ENCODE measurements around the gene CD40LG. TPM values are rescaled to one million over a fixed set of nuclear protein-coding genes. Genes with fewer than 3 reads are reported as not detected.

Gene CD40LG
- total RNA-seq, 1 experiment from 2014 or later, result not detected

- H3K36me3 Mint-ChIP-seq (ENCODE audit: insufficient read depth, unreplicated experiment), result no peaks in the 10 kb centered on the region
- DNase-seq (ENCODE audit: unreplicated experiment), result no peak
- no peaks in the 10 kb centered on the region for H3K4me1 Mint-ChIP-seq (ENCODE audit: insufficient read depth, unreplicated experiment)
- H3K27me3 Mint-ChIP-seq (ENCODE audit: insufficient read depth, unreplicated experiment), result peaks cover 76% of the 10 kb centered on the region
- ChIA-PET CTCF (interaction anchor here (0.6 kb wide), 1 partner anchor 46 kb away, joined by 3 read pairs; no protein-coding TSS in a partner anchor), POLR2A (interaction anchor here (0.9 kb wide), 1 partner anchor 8 kb away, joined by 3 read pairs; no protein-coding TSS in a partner anchor)
- BruUV-seq (replicated peaks), result no TSS peak
- no peak overlapping the region for H3K4me3 Mint-ChIP-seq (ENCODE audit: unreplicated experiment)
- no peak for TF ChIP-seq CTCF (IDR thresholded peaks at IDR 0.05; ENCODE audit: unreplicated experiment)
- H3K27ac Mint-ChIP-seq (ENCODE audit: low read depth, unreplicated experiment), result no peak overlapping the region
- intact Hi-C loops (cut with micrococcal nuclease), result no loop called here
- H3K9me3 Mint-ChIP-seq (ENCODE audit: unreplicated experiment), result no peaks in the 10 kb centered on the region
Measured at GRCh38 chrX:136658151-136658550, 10.2 kb downstream of the CD40LG start.

- ChIA-PET POLR2A (interaction anchor here (0.9 kb wide), 1 partner anchor 9 kb away, joined by 3 read pairs; no protein-coding TSS in a partner anchor), CTCF (no interaction called here)
- Mint-ChIP-seq H3K4me1 (ENCODE audit: insufficient read depth, unreplicated experiment) (no peaks in the 10 kb centered on the region), H3K36me3 (ENCODE audit: insufficient read depth, unreplicated experiment) (no peaks in the 10 kb centered on the region), H3K9me3 (ENCODE audit: unreplicated experiment) (peaks cover 7% of the 10 kb centered on the region), H3K27ac (ENCODE audit: low read depth, unreplicated experiment) (no peak overlapping the region), H3K4me3 (ENCODE audit: unreplicated experiment) (no peak overlapping the region), H3K27me3 (ENCODE audit: insufficient read depth, unreplicated experiment) (peaks cover 74% of the 10 kb centered on the region)
- no TSS peak for BruUV-seq (replicated peaks)
- intact Hi-C loops (cut with micrococcal nuclease), result no loop called here
- TF ChIP-seq CTCF (IDR thresholded peaks at IDR 0.05; ENCODE audit: unreplicated experiment), result no peak
- no peak for DNase-seq (ENCODE audit: unreplicated experiment)
Measured at GRCh38 chrX:136659174-136659573, 11.2 kb downstream of the CD40LG start.

GRCh38 chrX:136660896-136661295 is 12.9 kb downstream of the CD40LG start:
- Mint-ChIP-seq H3K27me3 (ENCODE audit: insufficient read depth, unreplicated experiment) (peaks cover 60% of the 10 kb centered on the region), H3K4me3 (ENCODE audit: unreplicated experiment) (no peak overlapping the region), H3K4me1 (ENCODE audit: insufficient read depth, unreplicated experiment) (no peaks in the 10 kb centered on the region), H3K27ac (ENCODE audit: low read depth, unreplicated experiment) (no peak overlapping the region), H3K36me3 (ENCODE audit: insufficient read depth, unreplicated experiment) (no peaks in the 10 kb centered on the region), H3K9me3 (ENCODE audit: unreplicated experiment) (peaks cover 8% of the 10 kb centered on the region)
- ChIA-PET POLR2A (no interaction called here), CTCF (no interaction called here)
- DNase-seq (ENCODE audit: unreplicated experiment), result no peak
- TF ChIP-seq CTCF (IDR thresholded peaks at IDR 0.05; ENCODE audit: unreplicated experiment), result no peak
- BruUV-seq (replicated peaks), result no TSS peak
- intact Hi-C loops (cut with micrococcal nuclease), result no loop called here

- ChIA-PET POLR2A (no interaction called here), CTCF (interaction anchor here (1.3 kb wide), 1 partner anchor 33 kb away, joined by 3 read pairs; no protein-coding TSS in a partner anchor)
- DNase-seq (ENCODE audit: unreplicated experiment), result no peak
- H3K9me3 Mint-ChIP-seq (ENCODE audit: unreplicated experiment), result peaks cover 8% of the 10 kb centered on the region
- H3K4me3 Mint-ChIP-seq (ENCODE audit: unreplicated experiment), result no peak overlapping the region
- no peaks in the 10 kb centered on the region for H3K36me3 Mint-ChIP-seq (ENCODE audit: insufficient read depth, unreplicated experiment)
- H3K4me1 Mint-ChIP-seq (ENCODE audit: insufficient read depth, unreplicated experiment), result no peaks in the 10 kb centered on the region
- intact Hi-C loops (cut with micrococcal nuclease), result no loop called here
- peaks cover 57% of the 10 kb centered on the region for H3K27me3 Mint-ChIP-seq (ENCODE audit: insufficient read depth, unreplicated experiment)
- no peak overlapping the region for H3K27ac Mint-ChIP-seq (ENCODE audit: low read depth, unreplicated experiment)
- TF ChIP-seq CTCF (IDR thresholded peaks at IDR 0.05; ENCODE audit: unreplicated experiment), result no peak
- no TSS peak for BruUV-seq (replicated peaks)
Measured at GRCh38 chrX:136662104-136662503, 14.1 kb downstream of the CD40LG start.

Data from MCF 10A (cell line).